ENCODE data around the gene ADGRL2. TPM values are rescaled to one million over a fixed set of nuclear protein-coding genes. Genes with fewer than 3 reads are reported as not detected.

ADGRL2 gene
- total RNA-seq, 3 donors from 2014 or later: 4.5 to 31.7 (median 9.2) TPM

- ATAC-seq (no peak), DNase-seq (no peak)
- H3K4me3 ChIP-seq: no peak overlapping the region
- intact Hi-C loops (cut with DNase I, micrococcal nuclease): no loop called here
- no peaks in the 10 kb centered on the region for H3K36me3 ChIP-seq (ENCODE audit: low read depth)
- no peak for TF ChIP-seq CTCF (IDR thresholded peaks at IDR 0.05)
- no peaks in the 10 kb centered on the region for H3K4me1 ChIP-seq (ENCODE audit: low read depth)
- H3K9me3 ChIP-seq: no peaks in the 10 kb centered on the region
Observed at GRCh38 chr1:81920245-81920740, 119.6 kb downstream of the ADGRL2 start.

GRCh38 chr1:81920886-81921285 lies 120.2 kb downstream of the ADGRL2 start:
- Histone ChIP-seq H3K9me3 (no peaks in the 10 kb centered on the region), H3K4me1 (ENCODE audit: low read depth) (no peaks in the 10 kb centered on the region), H3K36me3 (ENCODE audit: low read depth) (no peaks in the 10 kb centered on the region), H3K4me3 (no peak overlapping the region)
- no peak for TF ChIP-seq CTCF (IDR thresholded peaks at IDR 0.05)
- ATAC-seq (no peak), DNase-seq (no peak)
- intact Hi-C loops (cut with DNase I, micrococcal nuclease): no loop called here

- intact Hi-C loops (cut with DNase I, micrococcal nuclease): no loop called here
- Histone ChIP-seq H3K9me3 (no peaks in the 10 kb centered on the region), H3K36me3 (ENCODE audit: low read depth) (no peaks in the 10 kb centered on the region), H3K4me1 (ENCODE audit: low read depth) (no peaks in the 10 kb centered on the region), H3K4me3 (no peak overlapping the region)
- ATAC-seq (no peak), DNase-seq (no peak)
- no peak for TF ChIP-seq CTCF (IDR thresholded peaks at IDR 0.05)
Observed at GRCh38 chr1:81921344-81921743, 120.6 kb downstream of the ADGRL2 start.

- Histone ChIP-seq H3K4me3 (no peak overlapping the region), H3K9me3 (no peaks in the 10 kb centered on the region), H3K36me3 (ENCODE audit: low read depth) (no peaks in the 10 kb centered on the region), H3K4me1 (ENCODE audit: low read depth) (no peaks in the 10 kb centered on the region)
- no peak for ATAC-seq
- no peak for TF ChIP-seq CTCF (IDR thresholded peaks at IDR 0.05)
- DNase-seq: no peak
- intact Hi-C loops (cut with DNase I, micrococcal nuclease): no loop called here
Observed at GRCh38 chr1:81921851-81922462, 121.2 kb downstream of the ADGRL2 start.

- intact Hi-C loops (cut with DNase I, micrococcal nuclease): no loop called here
- ATAC-seq: no peak
- no peak for TF ChIP-seq CTCF (IDR thresholded peaks at IDR 0.05)
- Histone ChIP-seq H3K36me3 (ENCODE audit: low read depth) (no peaks in the 10 kb centered on the region), H3K4me3 (no peak overlapping the region), H3K9me3 (no peaks in the 10 kb centered on the region), H3K4me1 (ENCODE audit: low read depth) (no peaks in the 10 kb centered on the region)
- DNase-seq: no peak
Observed at GRCh38 chr1:81922955-81923354, 122.2 kb downstream of the ADGRL2 start.

GRCh38 chr1:81929106-81929505 lies 128.4 kb downstream of the ADGRL2 start:
- intact Hi-C loops (cut with DNase I, micrococcal nuclease): no loop called here
- H3K36me3 ChIP-seq (ENCODE audit: low read depth): no peaks in the 10 kb centered on the region
- H3K9me3 ChIP-seq: no peaks in the 10 kb centered on the region
- DNase-seq: no peak
- no peak for TF ChIP-seq CTCF (IDR thresholded peaks at IDR 0.05)
- no peak overlapping the region for H3K4me3 ChIP-seq
- no peaks in the 10 kb centered on the region for H3K4me1 ChIP-seq (ENCODE audit: low read depth)
- no peak for ATAC-seq
